ENCODE results near the gene DIAPH2. TPM values are rescaled to one million over a fixed set of nuclear protein-coding genes. Genes with fewer than 3 reads are reported as not detected.

The DIAPH2 gene
- total and polyA plus RNA-seq, 4 donors = 3.0 to 19.7 (median 11.3) TPM

DNA sequence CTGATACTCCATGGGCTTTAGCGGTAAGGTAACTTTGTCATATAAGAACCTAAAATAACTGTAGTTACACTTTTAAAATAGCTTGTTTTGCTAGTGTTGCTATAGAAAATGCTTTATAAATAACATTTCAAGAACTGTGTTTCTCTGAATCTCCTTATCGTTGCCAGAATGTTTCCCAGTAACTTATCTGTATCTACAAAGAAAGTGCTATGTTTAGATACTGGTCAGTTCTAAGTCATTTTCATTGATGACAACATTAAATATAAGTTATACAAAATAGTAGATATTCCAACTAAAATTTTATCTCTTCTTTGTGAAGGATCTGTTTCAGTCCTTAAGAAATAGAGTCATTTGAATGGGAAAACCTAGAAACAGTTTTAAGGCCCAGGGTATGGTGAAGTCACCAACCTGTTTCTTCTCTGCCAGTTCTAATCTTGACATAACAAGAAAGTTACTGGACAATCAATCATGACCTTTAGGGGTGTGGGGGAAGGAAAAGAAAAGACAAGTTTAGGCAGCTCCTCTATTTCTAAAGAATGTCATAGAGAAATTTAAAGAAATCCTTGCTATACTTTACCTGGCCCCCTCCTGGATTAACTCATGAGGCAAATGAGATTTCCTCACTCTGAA, 625.0 kb downstream of the DIAPH2 start:
- peaks cover 4% of the 10 kb centered on the region for H3K27me3 ChIP-seq (ENCODE audit: control insufficient read depth, insufficient read depth, low read length)
- WGBS (ENCODE audit: insufficient coverage) = no CpG with 5 or more reads among the region's 2 CpGs
- no peaks in the 10 kb centered on the region for H3K4me1 ChIP-seq (ENCODE audit: control insufficient read depth, insufficient read depth, low read length)
- DNase-seq (ENCODE audit: low read depth in 4 of 6, low spot score in 6 of 6) = no peak
- no peak overlapping the region for H3K4me3 ChIP-seq (ENCODE audit: low read depth, low read length)
- H3K9me3 ChIP-seq (ENCODE audit: control insufficient read depth, insufficient read depth, low read length) = no peaks in the 10 kb centered on the region
- H3K27ac ChIP-seq (ENCODE audit: low read depth, low read length) = no peak overlapping the region
- no peaks in the 10 kb centered on the region for H3K36me3 ChIP-seq (ENCODE audit: control insufficient read depth, insufficient read depth, low read length)

DNA sequence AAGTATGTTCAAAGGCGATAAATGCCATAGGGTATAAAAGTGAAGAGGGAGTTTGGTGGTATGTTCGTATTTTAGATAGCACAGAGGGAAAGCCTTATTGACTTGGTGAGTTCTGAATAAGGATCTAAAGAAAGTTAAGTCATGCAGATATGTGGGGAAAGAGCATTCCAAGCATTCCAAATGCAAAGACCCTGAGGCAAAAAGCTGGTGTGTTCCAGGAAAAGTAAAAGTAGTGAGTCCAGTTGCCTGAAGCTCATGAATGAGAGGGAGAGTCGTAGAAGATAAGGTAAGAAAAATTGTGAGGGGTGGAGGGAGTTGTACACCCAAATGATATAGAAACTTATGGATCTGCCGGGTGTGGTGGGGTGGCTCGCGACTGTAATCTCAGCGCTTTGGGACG, 625.7 kb downstream of the DIAPH2 start:
- Histone ChIP-seq H3K4me3 (ENCODE audit: low read depth, low read length) (no peak overlapping the region), H3K4me1 (ENCODE audit: control insufficient read depth, insufficient read depth, low read length) (no peaks in the 10 kb centered on the region), H3K9me3 (ENCODE audit: control insufficient read depth, insufficient read depth, low read length) (no peaks in the 10 kb centered on the region), H3K27ac (ENCODE audit: low read depth, low read length) (no peak overlapping the region), H3K36me3 (ENCODE audit: control insufficient read depth, insufficient read depth, low read length) (no peaks in the 10 kb centered on the region), H3K27me3 (ENCODE audit: control insufficient read depth, insufficient read depth, low read length) (peaks cover 4% of the 10 kb centered on the region)
- 46% methylated on average over 6 of the region's 8 CpGs for WGBS (ENCODE audit: insufficient coverage)
- DNase-seq (ENCODE audit: low read depth in 4 of 6, low spot score in 6 of 6) = no peak

DNA sequence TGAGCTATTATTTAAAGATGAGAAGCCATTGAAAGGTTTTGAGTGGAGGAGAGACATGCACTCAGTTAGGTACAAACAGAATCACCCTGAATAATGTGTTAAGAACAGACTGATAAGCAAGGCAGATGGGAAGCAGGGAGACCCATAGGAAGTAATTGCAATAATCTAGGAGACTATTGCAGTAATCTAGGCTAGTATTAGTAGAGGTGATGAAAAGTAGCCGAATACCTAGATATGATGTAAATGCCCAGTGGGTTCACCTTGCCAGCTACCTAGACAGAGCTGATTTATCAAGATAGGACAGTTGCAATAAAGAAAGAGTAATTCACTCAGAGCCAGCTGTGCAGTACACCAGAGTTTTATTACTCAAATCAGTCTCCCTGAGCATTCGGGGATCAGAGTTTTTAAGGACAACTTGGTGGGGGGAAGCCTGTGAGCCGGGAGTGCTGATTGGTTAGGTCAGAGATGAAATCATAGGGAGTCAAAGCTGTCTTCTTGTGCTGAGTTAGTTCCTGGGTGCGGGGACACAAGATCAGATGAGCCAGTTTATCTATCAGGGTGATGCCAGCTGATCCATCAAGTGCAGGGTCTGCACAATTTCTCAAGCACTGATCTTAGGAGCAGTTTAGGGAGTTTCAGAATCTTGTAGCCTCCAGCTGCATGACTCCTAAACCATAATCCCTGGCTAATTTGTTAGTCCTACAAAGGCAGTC, 626.6 kb downstream of the DIAPH2 start:
- no peaks in the 10 kb centered on the region for H3K4me1 ChIP-seq (ENCODE audit: control insufficient read depth, insufficient read depth, low read length)
- no peaks in the 10 kb centered on the region for H3K36me3 ChIP-seq (ENCODE audit: control insufficient read depth, insufficient read depth, low read length)
- peaks cover 4% of the 10 kb centered on the region for H3K27me3 ChIP-seq (ENCODE audit: control insufficient read depth, insufficient read depth, low read length)
- no peak for DNase-seq (ENCODE audit: low read depth in 4 of 6, low spot score in 6 of 6)
- H3K9me3 ChIP-seq (ENCODE audit: control insufficient read depth, insufficient read depth, low read length) = no peaks in the 10 kb centered on the region
- no peak overlapping the region for H3K27ac ChIP-seq (ENCODE audit: low read depth, low read length)
- no peak overlapping the region for H3K4me3 ChIP-seq (ENCODE audit: low read depth, low read length)
- 80% methylated on average over 2 of the region's 4 CpGs for WGBS (ENCODE audit: insufficient coverage)

DNA sequence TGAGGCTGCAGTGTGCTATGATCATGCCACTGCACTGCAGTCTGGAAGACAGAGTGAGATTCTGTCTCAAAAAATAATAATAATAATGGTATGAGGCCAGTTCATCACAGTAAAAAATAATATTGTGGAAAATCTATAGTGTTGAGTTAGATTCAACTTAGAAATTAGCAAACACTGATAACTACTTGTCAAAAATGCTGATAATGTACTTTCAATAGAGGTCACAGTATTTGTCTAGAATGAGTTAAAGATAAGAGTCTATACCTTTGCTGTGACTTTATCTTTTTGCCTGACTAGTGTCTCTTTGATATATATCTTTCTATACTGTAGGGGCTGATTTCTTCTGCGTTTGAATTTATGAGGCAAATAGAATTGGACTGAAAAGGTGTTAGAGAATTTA, 629.7 kb downstream of the DIAPH2 start:
- DNase-seq (ENCODE audit: low read depth in 4 of 6, low spot score in 6 of 6) = no peak
- no peaks in the 10 kb centered on the region for H3K9me3 ChIP-seq (ENCODE audit: control insufficient read depth, insufficient read depth, low read length)
- no peaks in the 10 kb centered on the region for H3K36me3 ChIP-seq (ENCODE audit: control insufficient read depth, insufficient read depth, low read length)
- no peak overlapping the region for H3K27ac ChIP-seq (ENCODE audit: low read depth, low read length)
- H3K4me3 ChIP-seq (ENCODE audit: low read depth, low read length) = no peak overlapping the region
- peaks cover 6% of the 10 kb centered on the region for H3K27me3 ChIP-seq (ENCODE audit: control insufficient read depth, insufficient read depth, low read length)
- no peaks in the 10 kb centered on the region for H3K4me1 ChIP-seq (ENCODE audit: control insufficient read depth, insufficient read depth, low read length)
- no CpG with 5 or more reads among the region's 1 CpG for WGBS (ENCODE audit: insufficient coverage)

DNA sequence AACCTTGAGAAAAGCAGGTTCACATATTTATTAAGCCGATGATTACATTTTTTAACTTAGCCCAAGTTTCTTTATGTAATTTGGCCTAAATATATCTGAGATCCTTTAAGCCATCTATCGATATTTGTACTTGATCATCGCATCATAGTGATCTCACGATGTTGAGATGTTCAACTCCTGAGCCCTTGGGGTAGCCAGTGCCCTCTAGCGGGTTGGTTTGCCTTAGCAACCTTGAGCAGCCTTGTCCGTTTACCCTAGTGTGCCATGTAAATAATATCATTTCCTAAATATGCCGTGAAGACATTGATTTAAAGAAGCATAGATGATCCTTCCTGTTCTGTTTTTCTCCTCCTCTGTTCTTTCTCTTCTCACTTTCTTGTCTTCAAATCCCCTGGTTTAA, 631.3 kb downstream of the DIAPH2 start:
- Histone ChIP-seq H3K27me3 (ENCODE audit: control insufficient read depth, insufficient read depth, low read length) (peaks cover 6% of the 10 kb centered on the region), H3K36me3 (ENCODE audit: control insufficient read depth, insufficient read depth, low read length) (no peaks in the 10 kb centered on the region), H3K4me1 (ENCODE audit: control insufficient read depth, insufficient read depth, low read length) (no peaks in the 10 kb centered on the region), H3K9me3 (ENCODE audit: control insufficient read depth, insufficient read depth, low read length) (no peaks in the 10 kb centered on the region), H3K27ac (ENCODE audit: low read depth, low read length) (no peak overlapping the region), H3K4me3 (ENCODE audit: low read depth, low read length) (no peak overlapping the region)
- DNase-seq (ENCODE audit: low read depth in 4 of 6, low spot score in 6 of 6) = no peak
- no CpG with 5 or more reads among the region's 7 CpGs for WGBS (ENCODE audit: insufficient coverage)

DNA sequence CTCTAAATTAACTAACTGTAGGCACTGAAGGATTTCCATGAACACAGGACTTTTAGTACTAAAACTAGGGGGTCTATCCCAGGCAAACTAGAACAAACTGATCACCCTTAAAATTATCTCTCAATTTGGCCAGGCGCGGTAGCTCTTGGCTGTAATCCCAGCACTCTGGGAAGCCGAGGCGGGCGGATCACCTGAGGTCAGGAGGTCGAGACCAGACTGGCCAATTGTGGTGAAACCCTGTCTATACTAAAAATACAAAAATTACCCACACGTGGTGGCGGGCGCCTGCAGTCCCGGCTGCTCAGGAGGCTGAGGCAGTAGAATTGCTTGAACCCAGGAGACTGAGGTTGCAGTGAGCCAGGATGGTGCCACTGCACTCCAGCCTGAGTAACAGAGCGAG, 635.7 kb downstream of the DIAPH2 start:
- Histone ChIP-seq H3K4me3 (ENCODE audit: low read depth, low read length) (no peak overlapping the region), H3K27me3 (ENCODE audit: control insufficient read depth, insufficient read depth, low read length) (peaks cover 2% of the 10 kb centered on the region), H3K9me3 (ENCODE audit: control insufficient read depth, insufficient read depth, low read length) (no peaks in the 10 kb centered on the region), H3K27ac (ENCODE audit: low read depth, low read length) (no peak overlapping the region), H3K4me1 (ENCODE audit: control insufficient read depth, insufficient read depth, low read length) (no peaks in the 10 kb centered on the region), H3K36me3 (ENCODE audit: control insufficient read depth, insufficient read depth, low read length) (no peaks in the 10 kb centered on the region)
- no peak for DNase-seq (ENCODE audit: low read depth in 4 of 6, low spot score in 6 of 6)
- no CpG with 5 or more reads among the region's 11 CpGs for WGBS (ENCODE audit: insufficient coverage)

DNA sequence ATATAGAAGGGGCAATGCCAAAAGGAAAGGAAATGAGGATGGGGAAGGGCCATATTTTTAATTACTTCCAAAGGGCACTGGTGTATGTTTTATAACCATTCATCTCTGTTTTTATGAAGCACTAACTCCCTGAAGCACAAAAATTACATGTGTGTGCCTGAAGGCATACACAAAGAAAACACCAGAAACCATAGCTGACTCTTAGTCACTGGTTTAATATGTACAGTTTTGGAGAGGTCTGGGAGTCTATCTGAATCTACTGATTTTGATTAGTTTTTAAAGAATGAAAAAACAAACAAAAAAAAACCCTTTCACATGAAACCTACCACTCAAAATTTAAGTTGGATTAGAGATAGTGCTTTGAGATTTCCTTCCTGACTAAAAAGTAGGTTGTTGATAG, 637.8 kb downstream of the DIAPH2 start:
- Histone ChIP-seq H3K27ac (ENCODE audit: low read depth, low read length) (no peak overlapping the region), H3K4me3 (ENCODE audit: low read depth, low read length) (no peak overlapping the region), H3K4me1 (ENCODE audit: control insufficient read depth, insufficient read depth, low read length) (no peaks in the 10 kb centered on the region), H3K9me3 (ENCODE audit: control insufficient read depth, insufficient read depth, low read length) (no peaks in the 10 kb centered on the region), H3K36me3 (ENCODE audit: control insufficient read depth, insufficient read depth, low read length) (no peaks in the 10 kb centered on the region), H3K27me3 (ENCODE audit: control insufficient read depth, insufficient read depth, low read length) (no peaks in the 10 kb centered on the region)
- no peak for DNase-seq (ENCODE audit: low read depth in 4 of 6, low spot score in 6 of 6)

DNA sequence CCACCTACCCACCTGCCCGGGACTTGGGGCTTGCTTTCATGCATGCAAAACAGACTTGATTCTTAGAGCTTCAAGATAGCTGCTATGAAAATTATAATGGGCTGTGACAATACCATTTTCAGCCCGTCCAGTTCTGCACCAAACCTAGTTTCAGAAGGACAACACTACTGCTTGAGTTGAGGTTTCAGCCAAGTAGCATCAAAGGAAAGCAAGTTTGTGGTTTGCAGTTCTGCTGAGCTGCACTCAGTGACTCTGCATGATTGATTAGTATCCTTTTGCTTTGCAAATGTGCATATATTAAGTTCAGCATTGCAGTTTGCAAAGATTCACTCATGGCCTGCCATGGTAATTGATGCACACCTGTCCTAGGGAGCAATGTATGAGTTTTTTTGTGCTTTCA, 641.8 kb downstream of the DIAPH2 start:
- H3K27ac ChIP-seq (ENCODE audit: low read depth, low read length) = no peak overlapping the region
- no peak overlapping the region for H3K4me3 ChIP-seq (ENCODE audit: low read depth, low read length)
- H3K9me3 ChIP-seq (ENCODE audit: control insufficient read depth, insufficient read depth, low read length) = no peaks in the 10 kb centered on the region
- whole genome bisulfite sequencing (ENCODE audit: insufficient coverage) = 60% methylated on average over 1 of the region's 2 CpGs
- no peak for DNase-seq (ENCODE audit: low read depth in 4 of 6, low spot score in 6 of 6)
- no peaks in the 10 kb centered on the region for H3K4me1 ChIP-seq (ENCODE audit: control insufficient read depth, insufficient read depth, low read length)
- no peaks in the 10 kb centered on the region for H3K36me3 ChIP-seq (ENCODE audit: control insufficient read depth, insufficient read depth, low read length)
- H3K27me3 ChIP-seq (ENCODE audit: control insufficient read depth, insufficient read depth, low read length) = no peaks in the 10 kb centered on the region

DNA sequence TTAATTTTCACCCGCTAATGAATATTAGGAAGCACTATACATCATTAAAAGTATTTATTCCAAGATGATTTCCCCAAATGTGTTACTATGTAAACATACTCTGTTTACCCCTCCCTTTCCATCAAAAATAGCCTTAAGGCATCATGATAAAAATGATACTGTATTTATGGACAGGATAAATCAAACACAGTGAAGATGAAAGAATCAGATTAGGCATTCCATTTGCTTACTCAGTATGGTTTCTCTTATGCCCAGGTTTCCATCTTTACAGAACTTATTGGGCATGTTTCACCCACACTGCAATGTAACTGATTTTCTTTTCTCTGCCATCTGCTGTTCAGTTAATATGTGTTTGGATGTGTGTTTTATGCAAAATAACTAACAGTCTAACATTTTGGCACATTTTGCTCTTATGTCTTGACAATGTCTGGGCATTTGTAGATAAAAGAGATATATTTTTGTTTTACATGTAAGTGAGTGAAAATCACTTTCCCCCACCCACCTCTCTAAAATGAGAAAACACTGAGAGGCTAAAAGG, 644.3 kb downstream of the DIAPH2 start:
- Histone ChIP-seq H3K27me3 (ENCODE audit: control insufficient read depth, insufficient read depth, low read length) (no peaks in the 10 kb centered on the region), H3K27ac (ENCODE audit: low read depth, low read length) (no peak overlapping the region)
- no CpG with 5 or more reads among the region's 1 CpG for WGBS (ENCODE audit: insufficient coverage)

DNA sequence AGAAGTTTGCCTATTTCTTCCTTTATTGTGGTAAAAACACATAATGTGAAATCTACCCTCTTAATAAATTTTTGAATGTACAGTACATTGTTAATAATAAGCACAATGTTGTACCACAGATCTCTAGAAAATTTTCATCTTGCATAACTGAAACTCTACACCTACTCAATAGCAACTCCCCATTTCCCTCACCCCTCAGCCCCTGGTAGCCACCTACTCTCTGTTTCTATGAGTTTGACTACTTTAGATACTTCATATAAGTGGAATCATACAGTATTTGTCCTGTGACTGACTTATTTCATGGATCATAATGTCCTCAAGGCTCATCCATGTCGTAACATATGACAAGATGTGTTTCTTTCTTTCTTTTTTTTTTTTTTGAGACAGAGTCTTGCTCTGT, 645.5 kb downstream of the DIAPH2 start:
- no peak overlapping the region for H3K4me3 ChIP-seq (ENCODE audit: low read depth, low read length)
- no peaks in the 10 kb centered on the region for H3K9me3 ChIP-seq (ENCODE audit: control insufficient read depth, insufficient read depth, low read length)
- no peaks in the 10 kb centered on the region for H3K4me1 ChIP-seq (ENCODE audit: control insufficient read depth, insufficient read depth, low read length)
- no peak for DNase-seq (ENCODE audit: low read depth in 4 of 6, low spot score in 6 of 6)
- H3K27me3 ChIP-seq (ENCODE audit: control insufficient read depth, insufficient read depth, low read length) = no peaks in the 10 kb centered on the region
- no peaks in the 10 kb centered on the region for H3K36me3 ChIP-seq (ENCODE audit: control insufficient read depth, insufficient read depth, low read length)
- no CpG with 5 or more reads among the region's 1 CpG for WGBS (ENCODE audit: insufficient coverage)
- no peak overlapping the region for H3K27ac ChIP-seq (ENCODE audit: low read depth, low read length)

More for the DNA sequence above, 644.3 kb downstream of the DIAPH2 start:
- H3K4me3 ChIP-seq (ENCODE audit: low read depth, low read length) = no peak overlapping the region
- peak in 2 of 6 donors; percentile 16 to 52 for DNase-seq (ENCODE audit: low read depth in 4 of 6, low spot score in 6 of 6)
- no peaks in the 10 kb centered on the region for H3K9me3 ChIP-seq (ENCODE audit: control insufficient read depth, insufficient read depth, low read length)
- H3K36me3 ChIP-seq (ENCODE audit: control insufficient read depth, insufficient read depth, low read length) = no peaks in the 10 kb centered on the region
- H3K4me1 ChIP-seq (ENCODE audit: control insufficient read depth, insufficient read depth, low read length) = no peaks in the 10 kb centered on the region

Measured in spinal cord (tissue), 10 donors.